ENCODE measurements around the gene KRT82.

DNA sequence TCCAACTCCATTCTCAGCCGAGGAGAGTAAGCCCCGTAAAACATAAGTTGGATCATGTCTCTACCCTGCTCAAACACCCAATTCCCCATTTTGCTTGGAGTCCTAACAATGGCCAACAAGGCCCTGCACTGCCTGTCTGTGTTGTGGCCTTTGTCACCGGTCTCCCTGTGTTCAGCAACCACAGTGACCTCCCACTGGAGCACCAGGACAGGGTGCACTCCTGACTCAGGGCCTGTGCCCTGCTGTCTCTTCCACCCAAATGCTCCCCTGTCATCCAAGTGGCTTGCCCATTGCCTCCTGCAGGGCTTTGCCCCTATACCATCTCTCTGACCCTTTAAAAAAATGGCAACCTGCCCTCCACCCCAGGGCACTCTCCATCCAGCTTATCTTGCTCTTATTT, 34.4 kb downstream of the KRT82 start:
- no peak for TF ChIP-seq POLR2A (IDR thresholded peaks at IDR 0.05)
- TF ChIP-seq, protein P1, sequence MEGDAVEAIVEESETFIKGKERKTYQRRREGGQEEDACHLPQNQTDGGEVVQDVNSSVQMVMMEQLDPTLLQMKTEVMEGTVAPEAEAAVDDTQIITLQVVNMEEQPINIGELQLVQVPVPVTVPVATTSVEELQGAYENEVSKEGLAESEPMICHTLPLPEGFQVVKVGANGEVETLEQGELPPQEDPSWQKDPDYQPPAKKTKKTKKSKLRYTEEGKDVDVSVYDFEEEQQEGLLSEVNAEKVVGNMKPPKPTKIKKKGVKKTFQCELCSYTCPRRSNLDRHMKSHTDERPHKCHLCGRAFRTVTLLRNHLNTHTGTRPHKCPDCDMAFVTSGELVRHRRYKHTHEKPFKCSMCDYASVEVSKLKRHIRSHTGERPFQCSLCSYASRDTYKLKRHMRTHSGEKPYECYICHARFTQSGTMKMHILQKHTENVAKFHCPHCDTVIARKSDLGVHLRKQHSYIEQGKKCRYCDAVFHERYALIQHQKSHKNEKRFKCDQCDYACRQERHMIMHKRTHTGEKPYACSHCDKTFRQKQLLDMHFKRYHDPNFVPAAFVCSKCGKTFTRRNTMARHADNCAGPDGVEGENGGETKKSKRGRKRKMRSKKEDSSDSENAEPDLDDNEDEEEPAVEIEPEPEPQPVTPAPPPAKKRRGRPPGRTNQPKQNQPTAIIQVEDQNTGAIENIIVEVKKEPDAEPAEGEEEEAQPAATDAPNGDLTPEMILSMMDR (IDR thresholded peaks at IDR 0.05 in 8 of 11, conservative IDR thresholded peaks at IDR 0.05 in 3 of 11): no peak

All from spleen (tissue), 7 donors.